Prostate gland (tissue), 2 donors: ENCODE measurements around the gene SDR39U1. TPM values are rescaled to one million over a fixed set of nuclear protein-coding genes. Genes with fewer than 3 reads are reported as not detected.
"Not testable (repeated sequence)": the region's sequence is repeated elsewhere in the genome, so short reads cannot be mapped to it uniquely, and the experiment has no call there.

Source experiments
- DNase-seq: peaks from one replicate; pipeline ENCODE4 v3.0.0-alpha.2; 2019; ENCODE audit warnings: low spot score
- H3K27ac ChIP-seq, 2 donors: fragments of 200-600 bp; sonication (generic); 2 replicates each; pipeline ENCODE4 v1.5.1; 2017 to 2019
- H3K27me3 ChIP-seq: fragments of 200-600 bp; sonication (generic); replicated peaks from 2 replicates; pipeline ENCODE4 v1.5.1; 2019; ENCODE audit not compliant: insufficient read depth
- H3K36me3 ChIP-seq, 2 donors: fragments of 200-600 bp; sonication (generic); 1 replicate in 1 of 2; 2 replicates in 1 of 2; pipeline versions ENCODE4 v1.5.1 to v1.8.1; 2017 to 2019
- H3K4me1 ChIP-seq: fragments of 200-600 bp; sonication (generic); replicated peaks from 2 replicates; pipeline ENCODE4 v1.5.1; 2019
- H3K4me3 ChIP-seq, 2 donors: fragments of 200-600 bp; sonication (generic); 2 replicates each; pipeline ENCODE4 v1.5.1; 2017 to 2019
- H3K9me3 ChIP-seq: fragments of 200-600 bp; sonication (generic); 2 replicates; pipeline ENCODE4 v1.5.1; 2017
- CTCF ChIP-seq, 4 experiments: fragments of 200-600 bp in 2 of 4; fragments of 450-650 bp in 2 of 4; sonication (generic) in 2 of 4; IDR thresholded peaks; 1 replicate in 3 of 4; 2 replicates in 1 of 4; pipeline ENCODE4 v1.5.1; 2016 to 2019; ENCODE audit warnings: antibody characterized with exemption in 4 of 4, mild to moderate bottlenecking in 2 of 4, moderate library complexity in 2 of 4
- POLR2A ChIP-seq: fragments of 450-650 bp; IDR thresholded peaks from one replicate; pipeline ENCODE4 v1.6.1; 2016; ENCODE audit warnings: antibody characterized with exemption, mild to moderate bottlenecking
- POLR2AphosphoS5 ChIP-seq: sonication (generic); formaldehyde crosslinking; IDR thresholded peaks from one replicate; pipeline ENCODE4 v1.6.1; 2017; ENCODE audit warnings: antibody characterized with exemption
- WGBS: methylation state at CpG from one replicate; pipeline ENCODE4 v1.1.5; 2018; 5-methylcytosine and 5-hydroxymethylcytosine counted together
- intact Hi-C: fragments of 100-400 bp; cut with DNase I; formaldehyde crosslinking; loops from one replicate; pipeline ENCODE4 v1.14.2; 2022
- total RNA-seq, 2 donors: library from RNA; depleted of rRNA; stranded (reverse); fragments of >200 nt; gene quantifications; one replicate each; pipeline ENCODE4 v1.1.0, GENCODE V29; 2016

Gene SDR39U1
- total RNA-seq, 2 donors from 2014 or later = 49.5 to 64.4 TPM

GRCh38 chr14:24463017-24463883 lies 20.7 kb upstream of the SDR39U1 start:
- 40% methylated on average over 5 of the region's 5 CpGs for WGBS
- TF ChIP-seq POLR2A (no peak), POLR2AphosphoS5 (no peak), CTCF (IDR thresholded peaks at IDR 0.05) (no peak)

GRCh38 chr14:24461336-24461735 lies 18.8 kb upstream of the SDR39U1 start:
- H3K36me3 ChIP-seq = no peaks in the 10 kb centered on the region
- DNase-seq = no peak
- intact Hi-C loops = no loop called here
- TF ChIP-seq CTCF (IDR thresholded peaks at IDR 0.05) (no peak), POLR2AphosphoS5 (no peak), POLR2A (no peak)
- no peaks in the 10 kb centered on the region for H3K27me3 ChIP-seq
- no peaks in the 10 kb centered on the region for H3K4me1 ChIP-seq
- H3K9me3 ChIP-seq = no peaks in the 10 kb centered on the region
- no peak overlapping the region for H3K27ac ChIP-seq
- no peak overlapping the region for H3K4me3 ChIP-seq

More at GRCh38 chr14:24463017-24463883, 20.7 kb upstream of the SDR39U1 start:
- no peak overlapping the region for H3K4me3 ChIP-seq
- no peaks in the 10 kb centered on the region for H3K27me3 ChIP-seq
- no peaks in the 10 kb centered on the region for H3K36me3 ChIP-seq
- no peaks in the 10 kb centered on the region for H3K9me3 ChIP-seq
- H3K27ac ChIP-seq = no peak overlapping the region
- intact Hi-C loops = no loop called here
- DNase-seq = no peak
- no peaks in the 10 kb centered on the region for H3K4me1 ChIP-seq

DNA sequence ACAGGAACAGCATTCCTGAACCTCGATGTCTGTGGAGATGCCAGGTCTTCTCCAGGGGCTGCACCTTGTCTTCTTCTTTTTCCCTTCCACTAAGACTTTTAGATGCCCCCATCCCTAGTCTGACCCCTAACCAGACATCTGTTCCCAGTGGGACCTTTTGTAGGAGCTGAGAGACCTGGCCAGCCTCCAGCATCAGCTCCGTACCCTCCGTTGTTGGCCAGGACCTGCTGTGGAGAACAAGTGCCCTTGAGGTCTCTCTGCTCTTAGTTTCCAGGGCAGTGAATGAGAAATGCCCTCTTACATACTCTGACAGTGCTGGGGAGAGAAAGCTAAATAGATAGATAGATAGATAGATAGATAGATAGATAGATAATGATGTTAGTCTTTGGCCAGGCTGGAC lies 16.8 kb upstream of the SDR39U1 start:
- Histone ChIP-seq H3K36me3 (no peaks in the 10 kb centered on the region), H3K27me3 (no peaks in the 10 kb centered on the region), H3K9me3 (no peaks in the 10 kb centered on the region), H3K4me1 (no peaks in the 10 kb centered on the region), H3K27ac (no peak overlapping the region), H3K4me3 (no peak overlapping the region)
- TF ChIP-seq POLR2AphosphoS5 (no peak), POLR2A (no peak), CTCF (IDR thresholded peaks at IDR 0.05) (no peak)
- intact Hi-C loops = no loop called here
- DNase-seq = no peak
- 92% methylated on average over 3 of the region's 3 CpGs for WGBS

GRCh38 chr14:24458736-24459135 lies 16.2 kb upstream of the SDR39U1 start:
- intact Hi-C loops = no loop called here
- DNase-seq = no peak
- Histone ChIP-seq H3K27me3 (no peaks in the 10 kb centered on the region), H3K36me3 (no peaks in the 10 kb centered on the region), H3K9me3 (no peaks in the 10 kb centered on the region), H3K4me3 (no peak overlapping the region), H3K4me1 (no peaks in the 10 kb centered on the region), H3K27ac (no peak overlapping the region)
- 89% methylated on average over 1 of the region's 1 CpG for WGBS
- no peak for TF ChIP-seq CTCF (IDR thresholded peaks at IDR 0.05)
- TF ChIP-seq POLR2AphosphoS5 = no peak
- no peak for TF ChIP-seq POLR2A

- Histone ChIP-seq H3K27me3 (no peaks in the 10 kb centered on the region), H3K4me3 (no peak overlapping the region), H3K4me1 (no peaks in the 10 kb centered on the region), H3K36me3 (no peaks in the 10 kb centered on the region), H3K27ac (no peak overlapping the region), H3K9me3 (no peaks in the 10 kb centered on the region)
- intact Hi-C loops = no loop called here
- TF ChIP-seq POLR2A = no peak
- no peak for TF ChIP-seq POLR2AphosphoS5
- TF ChIP-seq CTCF (IDR thresholded peaks at IDR 0.05) = no peak
- DNase-seq = no peak
These were observed 14.4 kb upstream of the SDR39U1 start for GRCh38 chr14:24456980-24457379.

DNA sequence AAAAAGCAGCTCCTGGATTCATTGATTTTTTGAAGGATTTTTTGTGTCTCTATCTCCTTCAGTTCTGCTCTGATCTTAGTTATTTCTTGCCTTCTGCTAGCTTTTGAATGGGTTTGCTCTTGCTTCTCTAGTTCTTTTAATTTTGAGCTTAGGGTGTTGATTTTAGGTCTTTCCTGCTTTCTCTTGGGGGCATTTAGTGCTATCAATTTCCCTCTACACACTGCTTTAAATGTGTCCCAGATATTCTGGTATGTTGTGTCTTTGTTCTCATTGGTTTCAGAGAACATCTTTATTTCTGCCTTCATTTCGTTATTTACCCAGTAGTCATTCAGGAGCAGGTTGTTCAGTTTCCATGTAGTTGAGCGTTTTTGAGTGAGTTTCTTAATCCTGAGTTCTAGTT lies 8.3 kb upstream of the SDR39U1 start:
- H3K27me3 ChIP-seq, H3K4me1 ChIP-seq, H3K4me3 ChIP-seq, H3K27ac ChIP-seq, DNase-seq, H3K36me3 ChIP-seq, intact Hi-C loops, H3K9me3 ChIP-seq: not testable (repeated sequence)
- WGBS = 94% methylated on average over 2 of the region's 2 CpGs
